GM21526 (cell line): ENCODE results near the gene REXO5.
"Not testable (repeated sequence)": the region's sequence is repeated elsewhere in the genome, so short reads cannot be mapped to it uniquely, and the experiment has no call there.

Experiments
- ATAC-seq: cut with Tn5 transposase; IDR thresholded peaks from one replicate; pipeline ENCODE4 v1.9.1; 2021; ENCODE audit warnings: moderate library complexity; ENCODE audit not compliant: unreplicated experiment, low FRiP score

The REXO5 gene

DNA sequence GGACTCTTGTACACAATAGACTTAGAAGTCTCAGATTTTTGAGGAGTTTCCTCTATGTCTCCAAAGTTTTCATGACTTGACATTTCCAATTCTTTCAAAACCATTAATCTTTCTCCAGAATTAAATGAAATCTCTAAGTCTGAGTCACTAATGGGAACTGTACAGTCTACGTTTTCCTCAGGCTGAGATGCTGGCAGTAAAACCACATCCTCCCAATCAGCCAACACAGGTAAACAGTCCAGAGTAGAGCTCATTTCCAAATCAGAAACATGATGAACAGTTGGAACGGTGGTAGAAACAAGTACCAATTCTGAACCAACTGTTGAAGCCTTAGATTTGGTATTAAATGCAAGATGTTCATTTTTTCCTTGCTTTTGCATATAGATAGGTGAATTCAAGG, 8.0 kb upstream of the REXO5 start:
- ATAC-seq: no peak

DNA sequence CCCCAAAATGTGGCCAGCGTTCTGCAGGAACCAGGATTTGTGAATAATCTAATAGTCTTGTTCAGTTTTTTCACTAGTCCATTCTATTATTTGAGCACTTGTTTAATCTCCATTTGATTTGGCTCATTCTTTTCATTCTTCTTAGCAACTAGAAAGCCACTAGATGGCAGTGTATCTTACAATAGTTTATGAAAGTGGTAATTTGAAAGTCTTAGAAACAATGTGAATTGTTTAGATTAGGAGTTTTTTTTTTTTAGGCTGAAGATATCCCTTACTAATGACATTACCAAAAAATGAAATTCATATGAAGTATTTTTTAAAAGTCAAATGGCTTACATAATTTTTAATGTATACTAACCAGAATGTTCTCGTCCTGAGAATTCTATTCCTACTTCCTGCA, 6.7 kb upstream of the REXO5 start:
- no peak for ATAC-seq

DNA sequence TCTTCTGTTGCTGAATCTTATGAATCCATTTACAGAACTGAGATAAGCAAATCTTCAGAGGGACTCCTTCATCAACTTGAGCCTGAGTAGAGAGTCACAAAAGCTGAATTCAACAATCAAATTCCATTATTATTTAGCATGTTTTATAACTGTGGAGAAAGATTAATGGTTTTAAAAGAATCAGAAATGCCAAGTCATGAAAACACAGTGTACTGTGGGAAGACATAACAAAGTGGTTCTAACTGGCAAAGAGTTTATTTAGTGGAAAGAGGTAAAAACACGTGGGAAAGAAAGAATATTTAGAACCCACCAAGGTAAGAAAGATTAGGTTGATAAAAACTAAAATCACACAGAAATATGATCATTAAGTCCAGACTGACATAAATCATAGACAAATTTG, 5.0 kb upstream of the REXO5 start:
- no peak for ATAC-seq

DNA sequence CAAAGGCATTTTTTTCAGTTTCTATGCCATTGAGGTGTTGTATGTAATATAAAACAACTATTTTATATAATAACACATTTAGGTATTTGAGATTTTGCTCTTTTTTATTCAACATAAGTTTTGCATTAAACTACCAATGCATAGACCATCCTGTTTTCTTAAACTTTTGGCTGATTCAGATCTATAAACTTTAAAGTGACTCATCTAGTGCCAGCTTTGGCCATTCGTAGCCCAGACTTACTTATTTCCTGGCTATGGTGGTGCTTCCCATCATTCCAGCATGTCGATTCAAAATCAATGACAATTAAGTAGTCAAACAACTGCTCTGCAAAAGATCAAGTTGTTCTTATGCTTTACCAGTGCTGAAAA, 3.2 kb upstream of the REXO5 start:
- no peak for ATAC-seq

DNA sequence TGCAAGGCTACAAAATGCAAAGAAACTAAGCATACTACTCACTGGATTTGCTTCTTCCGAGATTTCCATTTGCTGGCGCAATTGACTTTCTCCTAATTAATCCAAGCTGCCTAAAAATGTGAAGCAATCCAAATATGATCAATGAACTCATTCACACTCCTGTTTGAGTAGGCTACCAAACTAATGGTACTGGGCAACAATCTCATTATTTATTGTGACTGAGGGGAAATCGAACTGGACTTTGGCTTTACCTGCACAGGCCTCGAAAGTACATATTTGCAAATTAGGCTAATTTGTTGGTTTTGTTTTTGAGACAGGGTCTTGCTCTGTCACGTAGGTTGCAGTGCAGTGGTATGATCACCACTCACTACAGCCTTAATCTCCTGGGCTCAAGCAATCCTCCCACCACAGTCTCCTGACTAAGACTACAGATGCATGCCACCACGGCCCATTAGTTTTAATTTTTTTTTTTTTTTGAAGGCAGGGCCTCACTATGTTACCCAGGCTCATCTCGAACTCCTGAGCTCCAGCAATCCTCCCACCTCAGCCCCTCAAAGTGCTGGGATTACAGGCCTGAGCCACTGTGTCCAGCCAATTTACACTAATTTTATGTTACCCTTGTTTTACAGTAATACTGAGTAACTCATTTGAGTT, 2.6 kb upstream of the REXO5 start:
- no peak for ATAC-seq

DNA sequence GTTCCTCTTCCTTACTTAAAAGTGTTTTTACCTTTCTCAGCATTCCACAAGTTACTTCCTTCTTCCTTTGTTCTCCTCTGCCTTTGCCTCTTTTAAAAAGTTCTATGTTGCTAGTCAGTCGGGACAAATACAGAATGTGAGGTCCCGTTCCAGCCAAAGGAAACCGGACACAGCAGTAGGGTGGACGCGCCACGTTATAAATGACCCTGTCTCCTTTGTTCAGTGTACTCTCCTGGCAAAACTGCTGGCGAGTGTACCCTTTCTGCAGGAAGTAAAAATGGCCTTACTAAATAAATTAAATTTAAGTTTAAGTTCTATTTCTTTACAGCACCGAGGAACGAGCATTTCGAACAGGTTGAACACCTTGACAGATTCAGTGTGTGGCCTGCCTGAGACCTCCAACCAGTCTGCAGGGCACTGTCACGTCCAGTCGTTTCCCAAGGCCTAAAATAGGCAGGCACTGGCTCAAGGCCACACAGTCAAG, 601 bp upstream of the REXO5 start:
- ATAC-seq: not testable (repeated sequence)

DNA sequence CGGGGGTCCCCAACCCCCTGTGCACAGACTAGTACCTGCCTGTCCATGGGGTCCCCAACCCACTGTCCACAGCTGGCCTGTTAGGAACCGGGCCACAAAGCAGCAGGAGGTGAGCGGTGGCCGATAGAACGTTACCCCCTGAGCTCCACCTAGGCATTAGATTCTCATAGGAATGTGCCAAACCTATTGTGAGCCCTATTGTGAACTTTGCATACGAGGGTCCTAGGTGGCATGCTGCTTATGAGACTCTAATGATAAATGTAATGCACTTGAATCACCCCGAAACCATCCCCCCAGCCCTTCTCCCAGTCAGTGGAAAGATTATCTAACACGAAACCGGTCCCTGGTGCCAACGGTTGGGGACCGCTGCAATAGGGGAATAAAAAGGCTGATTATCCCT, 1.5 kb downstream of the REXO5 start:
- ATAC-seq: no peak

DNA sequence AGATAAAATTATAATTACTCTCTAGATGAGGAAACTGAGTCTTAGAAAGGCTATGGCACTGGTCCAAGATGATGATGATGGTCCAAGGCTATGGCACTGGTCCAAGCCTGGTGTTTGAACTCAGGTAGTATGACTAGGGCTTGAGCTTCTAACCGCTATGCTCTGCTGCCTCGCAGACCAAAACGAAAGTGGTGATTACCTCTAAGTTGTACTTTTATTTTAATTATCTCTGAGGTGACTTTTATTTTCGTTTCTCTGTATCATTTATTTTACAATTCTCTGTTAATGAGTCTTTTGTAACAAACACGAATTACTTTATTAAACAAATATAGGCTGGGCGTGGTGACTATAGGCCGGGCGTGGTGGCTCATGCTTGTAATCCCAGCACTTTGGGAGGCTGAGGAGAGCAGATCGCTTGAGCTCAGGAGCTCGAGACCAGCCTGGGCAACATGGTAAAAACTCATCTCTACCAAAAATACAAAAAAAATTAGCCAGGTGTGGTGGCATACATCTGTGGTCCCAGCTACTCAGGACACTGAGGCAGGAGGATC, 5.6 kb downstream of the REXO5 start:
- no peak for ATAC-seq

DNA sequence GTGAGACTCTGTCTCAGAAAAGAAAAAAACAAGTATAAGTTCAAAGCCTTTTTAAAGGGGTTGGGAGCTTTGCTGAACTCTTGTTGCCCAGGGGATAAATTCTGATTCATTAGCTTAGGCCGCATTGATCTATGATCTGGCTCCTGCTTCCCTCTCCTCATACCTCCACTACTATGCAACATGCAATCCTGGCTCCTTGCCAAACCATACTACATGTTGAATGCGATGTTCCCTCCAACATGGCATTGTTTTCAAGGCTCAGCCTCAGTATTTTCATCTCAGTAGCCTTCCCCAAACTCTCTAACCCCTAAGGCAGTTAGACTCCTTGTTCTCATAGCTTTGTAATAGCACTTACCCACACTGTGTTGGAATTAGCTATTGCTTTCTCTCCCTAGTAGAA, 6.2 kb downstream of the REXO5 start:
- ATAC-seq: no peak

DNA sequence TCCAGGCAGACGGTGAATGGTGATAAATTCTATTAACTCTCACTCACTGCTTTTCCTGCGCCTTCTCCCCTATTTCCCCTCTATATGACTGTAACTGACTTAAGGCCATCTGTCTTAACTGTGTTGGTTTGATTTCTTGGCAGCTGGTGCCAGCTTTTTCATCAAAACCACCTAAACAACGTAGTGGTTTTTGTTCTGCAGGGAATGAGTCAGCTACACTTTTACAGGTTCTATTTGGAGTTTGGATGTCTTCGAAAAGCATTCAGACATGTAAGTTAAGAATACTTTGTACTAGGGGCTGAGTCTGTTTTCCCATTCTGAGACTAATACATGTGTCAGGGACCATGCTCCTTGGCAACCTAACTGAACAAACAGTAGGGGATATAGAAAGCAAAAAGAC, 8.5 kb downstream of the REXO5 start:
- no peak for ATAC-seq

DNA sequence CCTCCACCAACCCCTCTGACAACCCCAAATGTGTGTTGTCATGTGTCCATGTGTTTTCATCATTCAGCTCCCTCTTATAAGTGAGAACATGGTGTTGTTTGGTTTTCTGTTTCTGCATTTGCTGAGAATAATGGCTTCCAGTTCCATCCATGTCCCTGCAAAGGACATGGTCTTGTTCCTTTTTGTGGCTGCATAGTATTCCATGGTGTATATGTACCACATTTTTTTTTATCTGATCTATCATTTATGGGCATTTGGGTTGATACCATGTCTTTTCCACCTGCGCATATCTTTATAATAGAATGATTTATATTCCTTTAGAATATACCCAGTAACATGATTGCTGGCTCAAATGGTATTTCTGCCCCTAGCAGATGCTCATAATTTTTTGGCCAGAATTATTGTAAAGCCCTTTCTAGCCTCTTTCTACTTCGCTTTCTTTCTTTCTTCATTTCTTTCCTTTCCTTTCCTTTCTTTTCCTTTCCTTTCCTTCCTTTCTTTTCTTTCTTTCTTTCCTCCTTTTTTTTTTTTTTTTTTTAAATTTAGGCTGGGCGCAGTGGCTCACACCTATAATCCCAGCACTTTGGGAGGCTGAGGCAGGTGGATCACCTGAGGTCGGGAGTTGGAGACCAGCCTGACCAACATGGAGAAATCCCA, 12.7 kb downstream of the REXO5 start:
- no peak for ATAC-seq

DNA sequence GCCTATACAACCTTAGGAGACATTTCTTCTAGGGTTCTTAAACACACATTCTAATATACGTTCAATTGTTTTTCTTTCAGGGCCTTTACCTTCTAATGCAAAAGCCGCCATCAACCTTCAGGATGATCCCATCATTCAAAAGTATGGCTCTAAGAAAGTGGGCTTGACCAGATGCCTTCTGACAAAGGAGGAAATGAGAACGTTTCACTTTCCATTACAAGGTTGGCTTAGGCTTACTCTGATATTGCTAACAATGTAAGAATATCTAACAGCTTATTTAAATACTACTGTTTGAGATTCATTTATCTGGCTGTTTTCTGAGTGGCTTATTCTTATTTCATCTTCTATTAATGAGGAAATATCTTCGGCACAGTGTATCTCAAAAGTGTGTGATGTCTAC, 15.4 kb downstream of the REXO5 start:
- no peak for ATAC-seq

DNA sequence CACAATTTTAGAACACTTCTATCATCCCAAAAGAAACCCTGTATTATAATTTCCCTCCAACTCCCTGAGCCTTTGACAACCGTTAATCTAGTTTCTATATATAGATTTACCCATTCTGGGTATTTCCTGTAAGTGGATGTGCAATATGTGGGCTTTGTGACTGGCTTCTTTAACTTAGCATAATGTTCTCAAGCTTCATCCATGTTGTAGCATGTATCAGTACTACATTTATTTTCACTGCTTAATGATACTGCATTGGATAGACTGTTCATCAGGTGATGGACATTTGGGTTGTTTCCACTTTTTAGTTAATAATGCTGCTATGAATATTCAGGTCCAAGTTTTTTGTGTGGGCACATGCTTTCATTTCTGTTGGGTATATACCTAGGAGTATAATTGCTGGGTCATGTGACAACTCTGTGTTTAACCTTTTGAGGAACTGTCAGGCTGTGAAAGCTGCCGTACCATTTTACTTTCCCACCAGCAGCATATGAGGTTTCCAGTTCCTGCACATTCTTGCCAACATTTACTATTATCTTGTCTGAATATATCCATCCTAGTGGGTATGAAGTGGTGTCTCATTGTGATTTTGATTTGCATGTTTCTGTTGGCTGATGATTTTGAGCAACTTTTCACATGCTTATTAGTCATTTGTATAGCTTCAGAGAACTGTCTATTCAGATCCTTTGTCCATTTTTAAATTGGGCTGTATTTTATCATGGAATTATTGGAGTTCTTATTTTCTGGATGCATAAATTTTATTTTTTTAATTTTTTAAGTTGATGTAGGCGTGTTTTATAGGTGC, 16.4 kb downstream of the REXO5 start:
- no peak for ATAC-seq

DNA sequence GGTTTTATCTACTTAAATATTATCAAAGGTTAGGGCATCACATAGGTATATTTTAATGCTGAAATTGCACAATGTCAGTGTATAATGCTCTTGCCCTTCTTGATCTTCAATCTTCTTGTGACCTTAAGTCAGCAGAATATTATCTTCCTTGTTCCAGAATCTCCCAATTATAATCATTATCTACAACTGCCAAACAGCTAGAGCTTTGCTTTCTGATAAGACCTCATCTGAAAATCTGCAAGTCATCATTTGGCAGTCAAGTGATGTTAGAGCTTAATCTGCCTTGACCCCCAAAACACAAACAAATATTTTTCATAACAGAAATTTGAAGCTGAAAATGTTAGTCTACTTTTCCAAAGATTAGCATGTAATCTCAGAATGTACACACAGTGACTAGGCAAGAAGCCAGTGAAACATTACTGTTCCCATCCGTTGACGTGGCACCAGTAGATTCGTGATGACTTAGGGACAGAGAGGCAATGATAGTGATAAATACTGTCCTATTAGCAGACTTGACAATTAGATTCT, 19.8 kb downstream of the REXO5 start:
- no peak for ATAC-seq

DNA sequence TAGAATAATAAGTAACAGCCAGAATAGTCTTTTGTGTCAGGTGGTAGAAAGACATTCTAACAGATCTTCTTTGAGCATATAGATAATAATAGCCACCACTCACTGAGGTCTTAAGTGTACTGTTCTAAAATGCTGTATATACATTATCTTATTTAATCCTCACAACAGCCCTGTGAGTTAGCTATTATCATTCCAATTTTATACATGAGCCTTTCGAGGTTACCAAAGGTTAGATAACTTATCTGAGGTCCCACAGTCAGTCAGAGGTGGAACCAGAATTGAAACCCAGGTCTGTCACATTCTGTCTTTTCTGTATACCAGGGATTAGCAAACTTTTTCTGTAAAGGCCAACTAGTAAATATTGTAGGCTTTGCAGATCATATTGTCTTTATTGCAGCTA, 23.2 kb downstream of the REXO5 start:
- no peak for ATAC-seq

DNA sequence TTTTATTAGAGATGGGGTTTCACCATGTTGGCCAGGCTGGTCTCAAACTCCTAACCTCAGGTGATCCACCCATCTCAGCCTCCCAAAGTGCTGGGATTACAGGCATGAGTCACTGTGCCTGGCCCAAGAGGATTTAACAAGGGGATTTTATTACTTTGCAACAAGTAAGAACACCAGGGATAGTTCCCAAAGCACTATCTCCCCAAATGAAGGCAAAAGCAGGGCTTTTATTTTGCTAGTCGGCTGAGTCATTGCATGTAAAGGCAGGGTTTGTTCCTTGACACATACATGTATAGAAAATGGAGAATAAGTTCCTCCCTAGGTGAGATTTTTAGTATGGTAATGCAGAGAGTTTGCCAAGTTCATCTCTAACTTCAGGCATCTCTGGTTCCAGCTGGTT, 24.0 kb downstream of the REXO5 start:
- ATAC-seq: no peak

DNA sequence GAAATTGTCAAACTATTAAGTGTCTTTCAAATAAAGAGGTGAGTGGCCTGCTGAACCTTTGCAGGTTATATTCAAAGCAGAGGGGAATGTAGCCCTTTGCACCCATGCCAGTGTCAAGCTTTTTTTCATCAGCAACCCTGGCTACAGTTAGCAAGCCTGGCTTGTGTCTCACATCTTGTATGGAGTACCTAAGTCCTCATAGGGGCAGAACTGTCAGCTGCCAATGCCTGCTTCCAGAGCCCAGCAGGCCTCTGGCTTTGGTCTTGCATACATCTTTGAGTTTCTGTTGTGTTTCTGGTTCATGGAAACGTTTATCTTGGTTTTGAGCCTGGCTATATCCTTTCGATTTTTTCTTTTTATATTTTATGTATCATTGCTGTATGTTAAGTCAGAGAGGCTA, 26.8 kb downstream of the REXO5 start:
- no peak for ATAC-seq

DNA sequence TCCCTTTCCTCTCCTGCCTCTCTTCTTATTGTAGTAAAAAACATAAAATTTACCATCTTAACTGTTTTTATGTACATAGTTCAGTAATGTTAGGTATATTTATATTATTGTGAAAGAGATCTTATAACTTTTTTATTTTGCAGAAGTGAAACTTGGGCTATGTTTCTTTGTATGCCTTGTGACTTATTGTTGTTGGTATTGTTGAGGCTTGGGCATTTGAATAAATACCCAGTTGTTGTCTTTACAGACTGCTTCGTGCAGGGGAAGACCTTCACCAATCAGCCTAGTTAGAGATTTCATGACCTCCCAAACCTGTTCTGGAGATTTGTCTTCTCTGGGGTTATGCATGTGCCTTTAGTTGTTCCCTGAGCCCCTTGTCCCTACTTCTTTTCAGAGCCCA, 31.9 kb downstream of the REXO5 start:
- no peak for ATAC-seq

DNA sequence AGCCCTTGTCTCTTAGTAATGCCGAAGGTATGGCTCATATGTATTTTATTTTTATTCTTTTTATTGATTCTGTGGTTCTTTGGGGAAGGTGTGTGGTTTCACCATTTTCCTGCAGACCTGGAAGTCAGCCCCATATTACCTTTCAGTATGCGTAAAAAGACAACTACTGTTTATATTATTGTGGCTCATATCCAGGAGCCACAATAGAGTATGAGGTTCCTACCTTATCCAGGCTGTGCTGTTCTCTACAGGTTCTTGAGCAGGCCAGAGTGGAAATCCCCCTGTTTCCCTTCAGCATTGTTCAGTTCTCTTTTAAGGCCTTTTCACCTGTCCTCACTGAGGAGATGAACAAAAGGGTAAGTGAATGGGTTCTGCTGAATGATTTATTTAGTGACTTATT, 33.2 kb downstream of the REXO5 start:
- no peak for ATAC-seq

DNA sequence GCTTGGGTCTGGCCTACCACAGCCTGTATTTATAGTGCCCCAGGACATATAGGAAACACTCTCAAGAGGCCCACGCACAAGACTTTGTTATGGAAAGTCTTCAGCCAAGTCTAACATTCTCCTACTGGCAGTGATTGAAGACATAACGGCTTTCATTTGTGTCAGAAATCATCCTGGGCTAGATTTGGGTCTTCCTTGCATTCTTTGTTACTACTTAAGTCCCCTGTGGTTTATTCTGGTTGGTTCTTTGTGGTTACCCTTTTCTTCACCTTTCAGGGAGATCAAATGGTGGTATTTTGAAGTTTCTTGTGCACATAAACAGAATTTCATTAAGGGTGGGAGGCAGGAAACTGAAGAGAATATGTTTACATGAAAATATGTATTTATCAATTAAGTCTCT, 37.7 kb downstream of the REXO5 start:
- ATAC-seq: no peak

DNA sequence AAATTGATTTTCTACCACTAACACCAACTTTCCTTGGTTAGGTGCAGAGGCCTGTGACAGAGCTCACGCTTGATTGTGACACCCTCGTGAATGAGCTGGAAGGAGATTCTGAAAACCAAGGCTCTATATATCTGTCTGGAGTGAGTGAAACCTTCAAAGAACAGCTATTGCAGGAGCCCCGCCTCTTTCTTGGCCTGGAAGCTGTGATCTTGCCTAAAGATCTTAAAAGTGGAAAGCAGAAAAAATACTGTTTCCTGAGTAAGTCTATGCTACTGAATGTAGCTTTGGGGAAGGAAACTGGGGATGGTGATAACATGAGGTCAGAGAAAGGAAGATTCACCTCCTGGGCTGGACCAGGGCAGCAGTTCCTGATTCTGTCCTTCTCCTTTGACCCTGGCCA, 38.3 kb downstream of the REXO5 start:
- no peak for ATAC-seq
